GM06990 (cell line): Measurements from ENCODE around the gene GHRHR.

Source experiments
- DNase-seq: peaks from one replicate; pipeline ENCODE4 v3.0.0-alpha.2; 2011; ENCODE audit not compliant: insufficient read length; ENCODE audit errors: extremely low read depth
- H3K27me3 ChIP-seq: replicated peaks from 2 replicates; pipeline ENCODE4 v1.6.0; 2011; ENCODE audit warnings: low read length; ENCODE audit not compliant: control insufficient read depth, insufficient read depth
- H3K36me3 ChIP-seq: 2 replicates; pipeline ENCODE4 v1.5.1; 2011; ENCODE audit warnings: low read length; ENCODE audit not compliant: control insufficient read depth, insufficient read depth
- H3K4me3 ChIP-seq: replicated peaks from 2 replicates; pipeline ENCODE4 v1.5.1; 2011; ENCODE audit warnings: low read depth, mild to moderate bottlenecking, control low read depth, low read length
- TF ChIP-seq, protein P1 (sequence below): IDR thresholded peaks from 2 replicates; pipeline ENCODE4 v1.5.1; 2011; ENCODE audit warnings: low read length, control low read depth, mild to moderate bottlenecking, inconsistent platforms; ENCODE audit not compliant: insufficient read depth, poor library complexity, severe bottlenecking

The GHRHR gene

DNA sequence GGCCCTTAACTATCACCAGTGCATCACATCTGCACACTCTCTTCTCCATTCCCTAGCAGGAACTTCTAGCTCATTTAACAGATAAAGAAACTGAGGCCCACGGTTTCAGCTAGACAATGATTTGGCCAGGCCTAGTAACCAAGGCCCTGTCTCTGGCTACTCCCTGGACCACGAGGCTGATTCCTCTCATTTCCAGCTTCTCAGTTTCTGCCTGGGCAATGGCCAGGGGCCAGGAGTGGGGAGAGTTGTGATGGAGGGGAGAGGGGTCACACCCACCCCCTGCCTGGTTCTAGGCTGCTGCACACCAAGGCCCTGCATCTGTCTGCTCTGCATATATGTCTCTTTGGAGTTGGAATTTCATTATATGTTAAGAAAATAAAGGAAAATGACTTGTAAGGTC is 38.6 kb upstream of the GHRHR start:
- no peak overlapping the region for H3K4me3 ChIP-seq
- DNase-seq: no peak
- no peaks in the 10 kb centered on the region for H3K36me3 ChIP-seq
- TF ChIP-seq, protein P1, sequence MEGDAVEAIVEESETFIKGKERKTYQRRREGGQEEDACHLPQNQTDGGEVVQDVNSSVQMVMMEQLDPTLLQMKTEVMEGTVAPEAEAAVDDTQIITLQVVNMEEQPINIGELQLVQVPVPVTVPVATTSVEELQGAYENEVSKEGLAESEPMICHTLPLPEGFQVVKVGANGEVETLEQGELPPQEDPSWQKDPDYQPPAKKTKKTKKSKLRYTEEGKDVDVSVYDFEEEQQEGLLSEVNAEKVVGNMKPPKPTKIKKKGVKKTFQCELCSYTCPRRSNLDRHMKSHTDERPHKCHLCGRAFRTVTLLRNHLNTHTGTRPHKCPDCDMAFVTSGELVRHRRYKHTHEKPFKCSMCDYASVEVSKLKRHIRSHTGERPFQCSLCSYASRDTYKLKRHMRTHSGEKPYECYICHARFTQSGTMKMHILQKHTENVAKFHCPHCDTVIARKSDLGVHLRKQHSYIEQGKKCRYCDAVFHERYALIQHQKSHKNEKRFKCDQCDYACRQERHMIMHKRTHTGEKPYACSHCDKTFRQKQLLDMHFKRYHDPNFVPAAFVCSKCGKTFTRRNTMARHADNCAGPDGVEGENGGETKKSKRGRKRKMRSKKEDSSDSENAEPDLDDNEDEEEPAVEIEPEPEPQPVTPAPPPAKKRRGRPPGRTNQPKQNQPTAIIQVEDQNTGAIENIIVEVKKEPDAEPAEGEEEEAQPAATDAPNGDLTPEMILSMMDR: no peak
- no peaks in the 10 kb centered on the region; the same call in 1 of the 2 replicates for H3K27me3 ChIP-seq

DNA sequence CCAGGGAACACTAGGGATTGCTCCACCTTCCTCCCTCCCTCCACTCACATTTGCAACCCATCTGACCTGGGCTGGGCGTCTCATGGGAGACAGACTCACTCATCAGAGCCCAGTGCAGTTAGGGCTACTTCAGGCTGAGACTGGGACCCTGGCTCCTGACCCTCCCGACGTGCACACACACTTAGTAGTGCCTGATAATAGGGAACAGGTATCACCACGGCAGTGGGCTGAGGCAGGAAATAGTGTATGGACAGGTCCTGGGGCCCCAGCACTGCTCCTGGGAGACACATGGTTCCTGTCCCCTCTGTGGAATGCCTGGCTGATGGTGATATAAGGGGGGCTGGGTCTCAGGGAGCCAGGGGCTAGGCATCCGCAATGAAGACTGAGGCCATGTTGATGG is 37.8 kb upstream of the GHRHR start:
- DNase-seq: no peak
- Histone ChIP-seq H3K36me3 (no peaks in the 10 kb centered on the region), H3K4me3 (no peak overlapping the region), H3K27me3 (no peaks in the 10 kb centered on the region; the same call in 1 of the 2 replicates)
- TF ChIP-seq, protein P1: no peak

DNA sequence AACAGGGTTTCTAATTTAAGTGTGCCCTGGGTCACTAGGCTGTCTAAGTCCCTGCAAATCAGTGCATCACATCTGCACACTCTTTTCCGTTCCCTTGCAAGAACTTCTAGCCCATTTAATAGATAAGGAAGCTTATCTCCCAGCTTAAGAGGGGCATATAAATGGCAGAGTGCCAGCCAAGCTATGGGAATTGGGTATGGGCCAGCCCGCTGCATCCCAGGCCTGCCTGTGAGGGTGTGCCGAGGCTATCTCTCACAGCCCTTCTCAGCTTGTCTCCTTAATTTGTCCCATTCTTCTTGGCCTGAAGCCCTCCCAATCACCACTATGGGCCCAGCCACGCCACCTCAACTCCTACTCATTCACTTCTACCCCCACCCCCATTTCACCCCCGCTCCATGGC is 37.4 kb upstream of the GHRHR start:
- DNase-seq: no peak
- Histone ChIP-seq H3K36me3 (no peaks in the 10 kb centered on the region), H3K27me3 (no peaks in the 10 kb centered on the region; the same call in 1 of the 2 replicates), H3K4me3 (no peak overlapping the region)
- TF ChIP-seq, protein P1: no peak

DNA sequence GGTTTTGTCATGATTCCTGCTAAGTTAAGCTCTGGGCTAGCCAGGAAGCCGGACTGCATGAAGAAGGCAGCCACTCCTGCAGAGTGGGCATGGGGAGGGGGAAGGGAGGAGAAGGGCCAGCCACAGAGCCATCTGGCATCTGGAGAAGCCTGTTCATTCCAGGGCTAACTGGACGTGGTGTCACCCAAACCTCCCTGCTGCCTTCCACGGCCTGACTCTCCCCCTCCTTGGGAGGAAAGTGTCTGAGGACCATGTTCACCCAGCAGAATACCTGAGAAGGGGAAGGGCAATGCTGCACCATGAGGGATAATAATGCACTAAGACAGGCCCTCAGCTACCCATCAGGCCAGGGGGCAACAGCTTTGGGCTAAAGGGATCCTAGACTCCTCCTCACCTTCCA is 36.7 kb upstream of the GHRHR start:
- Histone ChIP-seq H3K4me3 (no peak overlapping the region), H3K27me3 (no peaks in the 10 kb centered on the region; the same call in 1 of the 2 replicates), H3K36me3 (no peaks in the 10 kb centered on the region)
- DNase-seq: no peak
- TF ChIP-seq, protein P1: no peak

DNA sequence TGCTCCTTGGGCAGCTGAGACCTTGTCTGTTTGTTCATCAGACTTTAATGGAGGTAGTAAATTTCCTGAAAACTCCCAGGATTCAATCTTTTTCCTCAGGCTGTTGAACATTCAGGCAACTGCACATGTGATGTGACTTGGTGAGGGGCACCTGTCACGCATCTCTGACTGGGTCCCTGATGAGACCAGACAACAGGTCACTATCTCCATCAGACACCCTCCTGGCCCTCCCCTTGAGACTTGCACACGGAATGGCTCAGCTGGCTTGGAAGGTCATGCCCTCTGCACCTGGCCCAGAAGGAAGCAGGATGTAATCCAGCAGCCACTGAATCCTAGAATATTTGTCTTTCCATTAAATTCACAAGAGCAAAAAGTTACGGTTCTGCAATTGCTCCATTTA is 36.2 kb upstream of the GHRHR start:
- no peak for DNase-seq
- Histone ChIP-seq H3K27me3 (no peaks in the 10 kb centered on the region; the same call in 1 of the 2 replicates), H3K4me3 (no peak overlapping the region), H3K36me3 (no peaks in the 10 kb centered on the region)
- TF ChIP-seq, protein P1: no peak

DNA sequence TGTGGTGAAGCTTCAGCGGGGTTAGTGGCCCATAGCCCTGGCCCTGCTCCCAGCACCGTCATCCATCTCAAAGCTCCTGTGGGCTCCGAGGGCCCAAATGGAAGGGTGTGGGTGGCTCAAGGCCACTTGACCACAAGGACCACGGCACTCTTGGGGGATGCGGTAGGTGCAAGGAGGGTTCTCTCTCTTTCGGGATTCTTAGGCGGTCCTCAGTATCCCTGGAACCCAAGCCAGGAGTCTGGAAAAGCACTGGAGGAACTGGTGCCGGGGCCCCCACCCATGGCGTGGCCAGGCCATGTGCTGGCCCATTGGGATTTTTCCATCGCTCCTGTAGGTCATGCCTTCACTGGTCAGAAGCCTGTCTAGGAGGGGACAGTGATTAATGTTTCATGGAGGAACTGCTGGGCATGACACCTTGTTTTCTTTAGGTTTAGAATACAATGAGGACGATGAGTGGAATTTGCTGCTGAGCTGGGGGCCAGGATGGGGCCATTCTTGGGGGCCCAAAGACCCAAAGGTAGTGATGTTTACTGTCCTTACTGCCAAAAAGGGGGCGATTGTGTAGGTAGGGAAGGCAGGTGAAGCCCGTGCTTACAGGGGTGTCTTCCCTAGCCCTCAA is 35.4 kb upstream of the GHRHR start:
- Histone ChIP-seq H3K4me3 (no peak overlapping the region), H3K36me3 (no peaks in the 10 kb centered on the region), H3K27me3 (no peaks in the 10 kb centered on the region; the same call in 1 of the 2 replicates)
- TF ChIP-seq, protein P1: no peak
- no peak for DNase-seq
